ENCODE data around the gene BICD1.
"Not testable (repeated sequence)": the region's sequence is repeated elsewhere in the genome, so short reads cannot be mapped to it uniquely, and the experiment has no call there.

The BICD1 gene

GRCh38 chr12:32248441-32249140 is 141.9 kb downstream of the BICD1 start:
- DNase-seq = no peak

- no peak for DNase-seq
These were observed 143.1 kb downstream of the BICD1 start for GRCh38 chr12:32249777-32250176.

- no peak for DNase-seq
These were observed 145.8 kb downstream of the BICD1 start for GRCh38 chr12:32252199-32253073.

GRCh38 chr12:32253154-32253790 is 146.6 kb downstream of the BICD1 start:
- no peak for DNase-seq

- no peak for DNase-seq
These were observed 147.8 kb downstream of the BICD1 start for GRCh38 chr12:32254260-32254956.

GRCh38 chr12:32255588-32255987 is 148.9 kb downstream of the BICD1 start:
- no peak for DNase-seq

- DNase-seq = no peak
These were observed 151.2 kb downstream of the BICD1 start for GRCh38 chr12:32257695-32258496.

- no peak for DNase-seq
These were observed 154.0 kb downstream of the BICD1 start for GRCh38 chr12:32260696-32261095.

- no peak for DNase-seq
These were observed 155.0 kb downstream of the BICD1 start for GRCh38 chr12:32261638-32262037.

- no peak for DNase-seq
These were observed 158.3 kb downstream of the BICD1 start for GRCh38 chr12:32264961-32265360.

- no peak for DNase-seq
These were observed 158.8 kb downstream of the BICD1 start for GRCh38 chr12:32265456-32265855.

- DNase-seq = no peak
These were observed 159.3 kb downstream of the BICD1 start for GRCh38 chr12:32265951-32266350.

GRCh38 chr12:32266756-32267155 is 160.1 kb downstream of the BICD1 start:
- no peak for DNase-seq

GRCh38 chr12:32270818-32271710 is 164.4 kb downstream of the BICD1 start:
- DNase-seq = peak; percentile 56

- DNase-seq = no peak
These were observed 165.8 kb downstream of the BICD1 start for GRCh38 chr12:32272465-32272864.

GRCh38 chr12:32273063-32273522 is 166.4 kb downstream of the BICD1 start:
- no peak for DNase-seq

GRCh38 chr12:32273712-32274111 is 167.1 kb downstream of the BICD1 start:
- peak; percentile 34 for DNase-seq

GRCh38 chr12:32274665-32275064 is 168.0 kb downstream of the BICD1 start:
- DNase-seq = no peak

- DNase-seq = not testable (repeated sequence)
These were observed 168.9 kb downstream of the BICD1 start for GRCh38 chr12:32275520-32275919.

- no peak for DNase-seq
These were observed 171.1 kb downstream of the BICD1 start for GRCh38 chr12:32277774-32278173.
